GM21515 (cell line): ENCODE measurements around the gene GARIN1A.

Experiments
- ATAC-seq: cut with Tn5 transposase; IDR thresholded peaks from one replicate; pipeline ENCODE4 v1.9.1; 2021; ENCODE audit not compliant: unreplicated experiment

Gene GARIN1A

DNA sequence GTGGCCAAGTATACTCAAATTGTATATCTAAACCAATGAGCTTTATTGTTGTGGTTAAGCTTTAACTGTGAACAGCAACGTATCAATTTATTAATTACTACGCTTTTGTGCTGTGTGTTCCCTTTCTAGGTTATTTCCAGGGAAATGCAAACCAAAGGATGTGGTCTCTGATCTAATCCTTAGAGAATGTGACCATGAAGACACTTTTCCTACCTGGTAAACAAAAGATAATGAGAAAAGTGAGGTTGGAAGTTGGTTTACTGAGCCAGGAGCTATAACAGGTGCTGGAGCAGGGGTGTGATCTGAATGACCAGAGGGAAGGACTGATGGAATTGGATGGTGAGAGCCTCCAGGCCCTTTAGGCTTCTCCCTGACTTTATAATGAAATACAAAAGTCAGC is 41.7 kb downstream of the GARIN1A start:
- ATAC-seq = no peak

DNA sequence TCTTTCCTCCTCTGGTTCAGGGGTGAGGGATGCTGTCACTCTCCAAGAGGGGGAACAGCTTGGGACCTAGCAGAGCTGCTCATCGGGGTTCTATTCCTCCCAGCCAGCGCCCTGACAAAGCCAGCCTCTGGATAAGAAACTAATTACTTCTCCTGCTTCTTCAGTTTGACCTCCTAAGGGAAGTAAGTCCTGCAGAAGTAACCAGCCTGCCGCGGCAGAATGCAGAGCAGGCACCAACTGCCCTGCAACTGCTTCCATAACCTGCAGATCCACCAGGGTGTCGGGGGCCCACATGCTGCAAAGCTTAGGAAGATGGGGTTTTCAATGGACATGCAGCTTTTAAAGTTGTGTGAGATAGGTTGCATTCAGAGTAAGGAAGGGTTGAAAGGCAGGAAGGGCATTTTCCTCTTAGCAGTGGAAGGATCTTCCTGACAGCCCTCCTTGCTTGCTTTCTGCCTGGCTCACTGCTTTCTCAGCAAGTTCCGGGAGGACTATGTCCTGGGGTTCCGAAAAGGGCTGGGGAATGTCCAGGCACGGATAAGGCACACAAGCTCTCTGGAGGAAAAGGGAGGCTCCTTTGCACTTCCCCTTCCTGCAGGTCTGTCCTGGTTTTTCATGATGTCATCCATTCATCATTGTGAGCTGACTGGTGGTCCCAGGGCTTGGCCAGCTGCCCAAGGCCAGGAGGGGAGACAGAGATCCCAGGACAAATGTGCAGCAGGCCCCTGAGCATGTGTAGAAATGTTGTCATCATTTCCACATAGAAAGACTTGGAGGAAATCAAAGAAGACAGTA is 42.8 kb downstream of the GARIN1A start:
- no peak for ATAC-seq

DNA sequence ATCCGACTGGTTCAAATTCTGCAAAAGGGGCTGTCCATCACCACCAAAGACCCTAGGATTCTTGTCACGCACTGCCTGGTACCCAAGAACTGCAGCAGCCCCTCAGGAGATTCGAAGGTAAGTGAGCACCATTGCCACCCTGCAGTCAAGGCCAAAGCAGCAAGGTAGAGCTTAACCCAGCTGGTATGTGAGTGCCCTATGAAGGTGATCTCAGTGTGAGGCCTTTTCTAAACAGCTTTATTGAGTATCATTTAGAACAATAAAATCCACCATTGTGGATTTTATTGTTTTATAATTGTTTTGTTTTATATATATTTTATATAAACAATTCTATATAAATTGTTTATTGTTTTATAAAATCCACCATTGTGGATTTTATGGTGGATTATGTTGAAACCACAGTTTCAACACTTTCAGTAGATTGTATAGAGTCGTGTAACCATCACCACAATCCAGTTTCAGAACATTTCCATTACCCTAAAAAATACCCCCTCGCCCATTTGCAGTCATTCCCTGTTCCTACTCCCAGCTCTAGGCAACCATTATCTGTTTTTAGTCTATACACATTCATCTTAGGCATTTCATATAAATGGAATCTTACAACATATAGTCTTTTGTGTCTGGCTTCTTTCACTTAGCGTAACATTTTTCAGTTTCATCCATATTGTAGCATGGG is 47.0 kb downstream of the GARIN1A start:
- no peak for ATAC-seq

DNA sequence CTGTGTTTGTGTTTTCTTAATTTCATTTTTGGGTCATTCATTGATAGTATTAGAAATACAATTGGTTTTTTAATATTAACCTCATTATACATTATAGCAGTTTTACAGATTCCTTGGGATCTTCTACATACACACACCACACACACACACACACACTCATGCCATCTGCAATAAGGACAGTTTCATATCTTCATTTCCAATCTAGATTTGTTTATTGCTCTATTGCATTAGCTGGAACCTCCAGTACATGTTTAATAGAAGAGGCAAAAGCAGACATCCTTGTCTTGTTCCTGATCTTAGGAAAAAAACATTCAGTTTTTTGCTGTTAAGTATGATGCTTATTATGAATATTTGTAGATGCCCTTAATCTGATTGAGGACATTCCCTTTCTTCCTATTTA is 49.3 kb downstream of the GARIN1A start:
- no peak for ATAC-seq
